ENCODE results near the gene PAXIP1. TPM values are rescaled to one million over a fixed set of nuclear protein-coding genes. Genes with fewer than 3 reads are reported as not detected.
"Not testable (repeated sequence)": the region's sequence is repeated elsewhere in the genome, so short reads cannot be mapped to it uniquely, and the experiment has no call there.

The PAXIP1 gene
- total RNA-seq, 1 donor from 2014 or later: 16.7 TPM

DNA sequence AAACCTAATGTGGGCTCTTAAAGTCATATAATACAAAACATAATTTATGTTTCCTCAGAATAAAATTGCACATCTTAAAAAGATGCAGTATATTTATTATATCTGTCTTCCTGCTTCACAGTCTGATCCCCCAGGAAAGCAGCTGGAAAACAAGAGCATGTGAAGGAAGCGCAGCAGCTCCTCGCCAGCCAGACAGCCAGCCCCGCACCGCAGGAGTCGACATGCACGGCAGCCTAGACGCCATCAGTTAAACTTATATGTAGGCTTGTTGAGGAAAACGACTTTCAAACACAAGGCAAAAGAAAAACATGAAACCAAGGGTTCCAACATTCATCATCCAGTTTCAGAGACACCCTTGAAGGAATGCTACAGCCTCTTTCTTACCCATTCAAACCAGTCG, 59.0 kb downstream of the PAXIP1 start:
- H3K4me1 ChIP-seq: no peaks in the 10 kb centered on the region
- no peaks in the 10 kb centered on the region for H3K27me3 ChIP-seq
- no peak for TF ChIP-seq POLR2AphosphoS5 (IDR thresholded peaks at IDR 0.05; ENCODE audit: insufficient read depth in 1 of 2, low read depth in 1 of 2)
- no peak for TF ChIP-seq POLR2A (IDR thresholded peaks at IDR 0.05)
- no peak for TF ChIP-seq CTCF (IDR thresholded peaks at IDR 0.05)
- no peak overlapping the region for H3K27ac ChIP-seq
- no peak for DNase-seq (ENCODE audit: extremely low spot score in 2 of 2)
- peaks cover 0 to 52% of the 10 kb centered on the region in 2 donors for H3K36me3 ChIP-seq
- no peak overlapping the region for H3K4me3 ChIP-seq
- intact Hi-C loops (cut with DNase I): loop anchor here (10.0 kb wide), 1 partner anchor 411 kb away; no protein-coding TSS in a partner anchor
- no peaks in the 10 kb centered on the region for H3K9me3 ChIP-seq

DNA sequence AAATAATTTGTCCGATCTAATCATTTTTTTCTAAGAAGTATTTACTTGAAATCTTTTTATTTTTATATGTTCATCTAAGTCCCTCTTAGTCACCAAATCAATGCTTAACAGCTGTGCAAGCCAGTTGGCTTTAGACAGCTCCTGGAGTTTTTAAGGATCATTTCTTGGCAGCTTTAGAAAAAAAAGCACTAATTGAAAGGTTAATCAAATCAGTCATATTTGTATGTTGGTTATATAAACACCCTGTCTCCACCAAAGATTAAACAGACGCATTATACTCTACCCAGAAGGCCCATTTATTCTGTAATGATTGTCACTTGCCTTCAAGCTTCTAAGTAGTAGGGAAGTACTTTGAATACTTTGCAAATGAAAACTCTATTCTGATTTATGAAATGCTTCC, 60.2 kb downstream of the PAXIP1 start:
- intact Hi-C loops (cut with DNase I): loop anchor here (10.0 kb wide), 1 partner anchor 412 kb away; no protein-coding TSS in a partner anchor
- TF ChIP-seq CTCF (IDR thresholded peaks at IDR 0.05) (no peak), POLR2A (IDR thresholded peaks at IDR 0.05) (no peak), POLR2AphosphoS5 (IDR thresholded peaks at IDR 0.05; ENCODE audit: insufficient read depth in 1 of 2, low read depth in 1 of 2) (no peak)
- Histone ChIP-seq H3K27me3 (no peaks in the 10 kb centered on the region), H3K36me3 (peaks cover 0 to 44% of the 10 kb centered on the region in 2 donors), H3K27ac (no peak overlapping the region), H3K4me3 (no peak overlapping the region), H3K4me1 (no peaks in the 10 kb centered on the region), H3K9me3 (no peaks in the 10 kb centered on the region)
- no peak for DNase-seq (ENCODE audit: extremely low spot score in 2 of 2)

GRCh38 chr7:154937837-154938236, 65.1 kb downstream of the PAXIP1 start:
- intact Hi-C loops (cut with DNase I): no loop called here
- Histone ChIP-seq H3K4me3 (no peak overlapping the region), H3K4me1 (no peaks in the 10 kb centered on the region), H3K27ac (no peak overlapping the region), H3K36me3 (peaks cover 0 to 8% of the 10 kb centered on the region in 2 donors), H3K9me3 (peaks cover 6% of the 10 kb centered on the region), H3K27me3 (no peaks in the 10 kb centered on the region)
- DNase-seq (ENCODE audit: extremely low spot score in 2 of 2): no peak
- no peak for TF ChIP-seq POLR2AphosphoS5 (IDR thresholded peaks at IDR 0.05; ENCODE audit: insufficient read depth in 1 of 2, low read depth in 1 of 2)

GRCh38 chr7:154934353-154934952, 68.5 kb downstream of the PAXIP1 start:
- H3K27ac ChIP-seq; DNase-seq (ENCODE audit: extremely low spot score in 2 of 2); H3K36me3 ChIP-seq; intact Hi-C loops (cut with DNase I); H3K27me3 ChIP-seq; H3K9me3 ChIP-seq; H3K4me3 ChIP-seq: not testable (repeated sequence)
- H3K4me1 ChIP-seq: peaks cover 15% of the 10 kb centered on the region

GRCh38 chr7:154931906-154932305, 71.0 kb downstream of the PAXIP1 start:
- Histone ChIP-seq H3K27ac (no peak overlapping the region), H3K4me1 (peaks cover 23% of the 10 kb centered on the region), H3K36me3 (no peaks in the 10 kb centered on the region), H3K9me3 (peaks cover 6% of the 10 kb centered on the region), H3K27me3 (no peaks in the 10 kb centered on the region), H3K4me3 (no peak overlapping the region)
- TF ChIP-seq POLR2A (IDR thresholded peaks at IDR 0.05) (no peak), POLR2AphosphoS5 (IDR thresholded peaks at IDR 0.05; ENCODE audit: insufficient read depth in 1 of 2, low read depth in 1 of 2) (no peak), CTCF (IDR thresholded peaks at IDR 0.05) (no peak)
- no peak for DNase-seq (ENCODE audit: extremely low spot score in 2 of 2)
- intact Hi-C loops (cut with DNase I): no loop called here

- Histone ChIP-seq H3K4me3 (peak overlapping the region; percentile 51 to 64), H3K36me3 (no peaks in the 10 kb centered on the region), H3K27me3 (no peaks in the 10 kb centered on the region), H3K9me3 (peaks cover 3% of the 10 kb centered on the region), H3K4me1 (peaks cover 23% of the 10 kb centered on the region), H3K27ac (peak overlapping the region; percentile 89)
- intact Hi-C loops (cut with DNase I): loop anchor here (5.0 to 10.0 kb wide), 2 partner anchors 73 to 256 kb away; partner anchors contain the start of gene PAXIP1
- TF ChIP-seq CTCF (IDR thresholded peaks at IDR 0.05): no peak
- TF ChIP-seq POLR2A (IDR thresholded peaks at IDR 0.05): no peak
- no peak for TF ChIP-seq POLR2AphosphoS5 (IDR thresholded peaks at IDR 0.05; ENCODE audit: insufficient read depth in 1 of 2, low read depth in 1 of 2)
- peak in 1 of 2 donors; percentile 75 for DNase-seq (ENCODE audit: extremely low spot score in 2 of 2)
Measured at GRCh38 chr7:154929006-154929726, 73.8 kb downstream of the PAXIP1 start.

Measured in vagina (tissue), 2 donors.